DMS114 treated with DMSO at 0.1 percent for 48 hours (cell line): ENCODE results near the gene FAM161A.
"Not testable (repeated sequence)": the region's sequence is repeated elsewhere in the genome, so short reads cannot be mapped to it uniquely, and the experiment has no call there.

Source experiments
- DNase-seq: peaks from one replicate; lab custom pipeline; 2025; ENCODE audit not compliant: unreplicated experiment; lab: John Stamatoyannopoulos, UW

FAM161A gene, protein sequence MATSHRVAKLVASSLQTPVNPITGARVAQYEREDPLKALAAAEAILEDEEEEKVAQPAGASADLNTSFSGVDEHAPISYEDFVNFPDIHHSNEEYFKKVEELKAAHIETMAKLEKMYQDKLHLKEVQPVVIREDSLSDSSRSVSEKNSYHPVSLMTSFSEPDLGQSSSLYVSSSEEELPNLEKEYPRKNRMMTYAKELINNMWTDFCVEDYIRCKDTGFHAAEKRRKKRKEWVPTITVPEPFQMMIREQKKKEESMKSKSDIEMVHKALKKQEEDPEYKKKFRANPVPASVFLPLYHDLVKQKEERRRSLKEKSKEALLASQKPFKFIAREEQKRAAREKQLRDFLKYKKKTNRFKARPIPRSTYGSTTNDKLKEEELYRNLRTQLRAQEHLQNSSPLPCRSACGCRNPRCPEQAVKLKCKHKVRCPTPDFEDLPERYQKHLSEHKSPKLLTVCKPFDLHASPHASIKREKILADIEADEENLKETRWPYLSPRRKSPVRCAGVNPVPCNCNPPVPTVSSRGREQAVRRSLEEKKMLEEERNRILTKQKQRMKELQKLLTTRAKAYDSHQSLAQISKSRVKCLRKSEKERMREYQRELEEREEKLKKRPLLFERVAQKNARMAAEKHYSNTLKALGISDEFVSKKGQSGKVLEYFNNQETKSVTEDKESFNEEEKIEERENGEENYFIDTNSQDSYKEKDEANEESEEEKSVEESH

DNA sequence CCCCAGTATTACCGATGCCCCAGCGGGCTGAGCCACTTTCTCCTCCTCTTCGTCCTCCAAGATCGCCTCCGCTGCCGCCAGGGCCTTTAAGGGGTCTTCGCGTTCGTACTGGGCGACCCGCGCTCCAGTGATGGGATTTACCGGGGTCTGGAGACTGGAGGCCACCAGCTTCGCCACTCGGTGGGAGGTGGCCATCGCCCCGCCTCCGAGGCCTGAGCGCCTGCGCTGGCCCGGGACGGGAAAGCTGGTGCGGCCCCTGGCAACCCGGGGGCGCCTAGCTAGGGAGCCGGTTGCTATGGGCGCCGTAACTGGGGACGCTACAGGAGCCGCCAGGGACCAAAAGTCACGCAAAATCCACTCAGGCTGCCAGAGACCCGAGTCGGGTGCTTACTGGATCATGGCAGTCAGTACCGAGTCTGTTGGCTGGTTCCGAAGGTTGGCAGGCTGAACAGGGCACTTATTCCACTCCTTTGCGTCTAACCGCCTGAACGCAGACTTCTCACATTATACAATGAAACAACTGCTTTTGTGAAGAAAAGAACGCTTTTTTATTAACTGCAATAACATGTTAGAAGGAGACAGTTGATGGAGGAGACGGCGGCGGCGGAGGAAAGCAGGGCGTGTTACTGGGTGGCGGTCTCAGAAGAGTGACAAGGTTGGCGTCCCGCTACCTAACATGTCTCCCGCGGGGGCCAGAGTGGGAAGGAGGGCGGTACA lies at the start of gene FAM161A:
FAM161A (minus strand) TSS at position 214 of the 717 bp plus-strand sequence; CDS start at position 195, 19 bp downstream.
- DNase-seq: peak; percentile 78

- no peak for DNase-seq
These were observed 46.4 kb upstream of the FAM161A start for GRCh38 chr2:61900281-61900680.

GRCh38 chr2:61898810-61899209 lies 45.0 kb upstream of the FAM161A start:
- peak; percentile 17 for DNase-seq

- DNase-seq: peak; percentile 54
These were observed 34.6 kb upstream of the FAM161A start, which contains the start of gene CCT4 for GRCh38 chr2:61888267-61889055. CCT4 (minus strand) TSS chr2:61888656; CDS start chr2:61888507, 149 bp downstream.

- DNase-seq: peak; percentile 44
These were observed 33.9 kb upstream of the FAM161A start for GRCh38 chr2:61887717-61888266.

DNA sequence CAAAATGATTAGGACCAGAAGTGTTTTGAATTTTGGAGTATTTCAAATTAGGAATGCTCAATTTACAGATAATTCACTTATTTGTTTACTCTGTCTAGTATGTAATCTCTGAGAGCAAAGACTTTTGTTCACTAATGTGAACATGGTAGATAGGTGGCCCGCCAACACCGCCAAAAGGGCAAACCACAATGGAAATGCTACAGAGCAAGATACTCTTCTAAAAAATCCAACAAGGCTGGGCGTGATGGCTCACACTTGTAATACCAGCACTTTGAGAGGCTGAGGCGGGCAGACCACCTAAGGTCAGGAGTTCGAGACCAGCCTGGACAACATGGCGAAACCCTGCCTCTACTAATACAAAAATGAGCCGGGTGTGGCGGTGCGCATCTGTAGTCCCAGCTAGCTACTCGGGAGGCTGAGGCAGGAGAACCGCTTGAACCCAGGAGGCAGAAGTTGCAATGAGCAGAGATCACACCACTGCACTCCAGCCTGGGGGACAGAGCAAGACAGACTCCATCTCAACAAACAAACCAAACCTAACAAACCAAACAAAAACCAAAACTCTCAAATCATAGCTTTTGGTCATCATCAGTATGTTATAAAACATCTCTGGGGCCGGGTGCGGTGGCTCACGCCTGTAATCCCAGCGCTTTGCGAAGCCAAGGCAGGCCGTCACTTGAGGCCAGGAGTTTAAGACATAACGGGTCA lies 32.2 kb upstream of the FAM161A start:
- DNase-seq: no peak

- DNase-seq: no peak
These were observed 29.0 kb upstream of the FAM161A start for GRCh38 chr2:61882850-61883249.

- not testable (repeated sequence) for DNase-seq
These were observed 25.5 kb upstream of the FAM161A start for GRCh38 chr2:61879351-61879750.

DNA sequence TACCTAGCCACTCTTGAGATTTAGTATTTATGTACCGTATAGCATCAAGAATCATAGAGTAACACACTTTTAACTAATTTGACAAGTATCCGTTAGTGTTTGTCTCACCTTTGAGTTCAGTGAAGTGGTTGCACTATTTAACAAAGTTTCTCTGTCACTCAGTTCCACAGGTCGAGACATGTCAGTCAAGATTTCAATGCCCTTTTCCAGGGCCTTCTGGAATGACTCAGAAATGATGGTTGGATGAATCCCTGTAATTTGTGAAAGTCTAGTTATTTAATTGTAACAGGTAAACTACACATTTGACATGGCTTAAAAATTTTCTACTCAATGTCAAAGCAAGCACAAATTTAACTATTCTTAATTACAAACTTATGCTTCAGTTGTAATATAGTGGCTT lies 24.9 kb upstream of the FAM161A start:
- DNase-seq: no peak

- DNase-seq: no peak
These were observed 23.8 kb upstream of the FAM161A start for GRCh38 chr2:61877571-61878245.

DNA sequence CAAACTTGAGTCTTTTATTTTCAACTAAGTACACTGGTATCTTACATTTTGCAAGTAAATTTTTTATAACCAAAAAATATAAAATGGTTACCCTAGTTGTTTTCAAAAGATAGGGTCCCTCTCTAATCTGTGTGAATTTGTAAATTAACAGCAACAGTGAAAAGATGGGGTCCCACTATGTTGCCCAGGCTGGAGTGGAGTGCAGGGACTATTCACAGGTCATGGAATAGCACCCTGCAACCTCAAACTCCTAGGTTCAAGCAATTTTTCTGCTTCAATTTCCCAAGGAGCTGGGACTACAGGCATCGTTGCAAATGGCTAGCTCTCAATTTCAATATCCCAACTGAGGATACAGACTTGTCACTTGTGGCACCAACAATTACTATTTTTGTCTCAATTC lies 22.5 kb upstream of the FAM161A start:
- no peak for DNase-seq

DNA sequence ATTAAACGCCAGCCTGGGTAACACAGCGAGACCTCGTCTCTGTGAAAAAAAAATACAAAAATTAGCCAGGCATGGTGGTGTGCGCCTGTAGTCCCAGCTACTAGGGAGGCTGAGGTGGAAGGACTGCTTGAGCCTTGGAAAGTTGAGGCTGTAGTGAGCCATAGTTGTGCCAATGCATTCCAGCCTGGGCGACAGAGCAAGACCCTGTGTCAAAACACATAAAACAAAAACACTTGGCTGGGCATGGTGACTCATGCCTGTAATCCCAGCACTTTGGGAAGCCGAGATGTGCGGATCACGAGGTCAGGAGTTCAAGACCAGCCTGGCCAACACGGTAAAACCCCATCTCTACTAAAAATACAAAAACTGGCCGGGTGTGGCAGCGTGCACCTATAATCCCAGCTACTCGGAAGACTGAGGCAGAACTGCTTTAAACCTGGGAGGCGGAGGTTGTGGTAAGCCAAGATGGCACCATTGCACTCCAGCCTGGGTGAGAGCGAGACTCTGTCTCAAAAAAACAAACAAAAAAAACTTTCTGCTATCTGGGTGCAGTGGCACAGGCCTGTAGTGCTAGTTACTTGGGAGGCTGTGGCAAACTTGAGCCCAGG lies 12.7 kb upstream of the FAM161A start:
- DNase-seq: not testable (repeated sequence)

- DNase-seq: no peak
These were observed 8.2 kb upstream of the FAM161A start for GRCh38 chr2:61862085-61862484.

DNA sequence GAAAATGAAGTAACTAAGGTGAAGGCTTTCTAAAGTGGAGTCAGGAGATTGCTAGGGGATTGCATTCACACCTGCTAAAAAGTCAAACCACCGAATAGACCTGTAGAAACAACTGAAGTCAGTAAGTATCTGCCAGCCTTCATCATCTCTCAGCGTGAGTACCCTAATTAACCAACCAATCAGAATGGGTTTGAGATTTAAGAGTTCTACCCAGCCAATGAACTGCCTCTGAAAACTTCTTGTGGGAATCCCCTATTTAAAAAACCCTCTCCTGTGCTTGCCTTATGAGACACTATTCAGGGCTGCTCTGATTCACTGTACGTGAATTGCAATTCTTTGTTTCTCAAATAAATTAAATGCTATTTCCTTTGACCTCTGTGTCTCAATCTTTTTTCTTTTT lies 3.4 kb upstream of the FAM161A start:
- no peak for DNase-seq

GRCh38 chr2:61855318-61855613 lies 1.4 kb upstream of the FAM161A start:
- DNase-seq: no peak

- DNase-seq: peak; percentile 94
These were observed 881 bp upstream of the FAM161A start for GRCh38 chr2:61854564-61855317.

DNA sequence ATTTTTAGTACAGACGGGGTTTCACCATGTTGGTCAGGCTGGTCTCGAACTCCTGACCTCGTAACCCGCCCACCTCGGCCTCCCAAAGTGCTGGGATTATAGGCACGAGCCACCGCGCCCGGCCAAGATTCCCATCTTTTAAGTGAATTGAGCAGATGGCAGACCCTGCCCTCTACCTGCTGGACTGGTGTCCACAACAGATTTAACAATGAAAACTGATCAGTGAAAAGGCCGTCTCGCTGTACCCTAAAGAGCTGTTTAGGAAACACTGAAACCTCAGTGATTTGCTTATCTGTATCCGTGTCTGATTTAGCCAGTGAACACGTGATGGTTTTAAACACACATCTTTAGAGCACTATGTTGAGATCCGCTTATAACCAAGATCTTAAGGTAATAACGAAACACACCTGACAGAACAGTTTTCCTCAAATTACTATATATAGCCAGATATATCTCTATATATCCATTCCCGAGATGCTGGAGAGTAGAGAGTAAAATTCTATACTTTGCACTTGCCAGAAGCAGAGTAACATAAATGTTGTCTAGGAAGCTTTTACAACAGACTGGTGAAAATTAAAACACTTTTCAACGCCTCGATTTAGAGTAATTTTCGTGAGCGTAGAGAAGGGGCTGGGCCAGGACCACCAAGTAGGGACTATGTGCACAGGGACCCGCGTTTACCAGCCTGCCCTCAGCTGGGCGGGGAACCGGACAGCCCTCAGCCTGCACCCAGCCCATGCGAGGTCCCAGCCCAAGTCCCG lies 594 bp downstream of the FAM161A start:
- DNase-seq: no peak

DNA sequence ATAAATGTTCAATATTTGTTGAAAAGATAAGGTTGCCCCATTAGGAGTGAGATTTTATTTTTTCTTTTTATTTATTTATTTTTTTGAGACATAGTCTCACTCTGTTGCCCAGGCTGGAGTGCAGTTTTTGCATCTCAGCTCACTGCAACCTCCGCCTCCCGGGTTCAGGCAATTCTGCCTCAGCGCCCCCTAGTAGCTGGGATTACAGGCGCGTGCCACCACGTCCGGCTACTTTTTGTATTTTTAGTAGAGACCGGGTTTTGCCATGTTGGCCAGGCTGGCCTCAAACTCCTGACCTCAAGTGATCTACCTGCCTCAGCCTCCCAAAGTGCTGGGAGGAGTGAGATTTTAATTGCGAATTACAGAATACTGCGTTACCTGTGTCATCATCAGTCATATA lies 2.6 kb downstream of the FAM161A start:
- DNase-seq: not testable (repeated sequence)
